GM18502 (cell line): ENCODE data around the gene FKBP7.
"Not testable (repeated sequence)": the region's sequence is repeated elsewhere in the genome, so short reads cannot be mapped to it uniquely, and the experiment has no call there.

Experiments used
- ATAC-seq: cut with Tn5 transposase; IDR thresholded peaks from one replicate; pipeline ENCODE4 v1.9.1; 2021; ENCODE audit warnings: mild to moderate bottlenecking; ENCODE audit not compliant: unreplicated experiment, poor library complexity

Gene FKBP7

DNA sequence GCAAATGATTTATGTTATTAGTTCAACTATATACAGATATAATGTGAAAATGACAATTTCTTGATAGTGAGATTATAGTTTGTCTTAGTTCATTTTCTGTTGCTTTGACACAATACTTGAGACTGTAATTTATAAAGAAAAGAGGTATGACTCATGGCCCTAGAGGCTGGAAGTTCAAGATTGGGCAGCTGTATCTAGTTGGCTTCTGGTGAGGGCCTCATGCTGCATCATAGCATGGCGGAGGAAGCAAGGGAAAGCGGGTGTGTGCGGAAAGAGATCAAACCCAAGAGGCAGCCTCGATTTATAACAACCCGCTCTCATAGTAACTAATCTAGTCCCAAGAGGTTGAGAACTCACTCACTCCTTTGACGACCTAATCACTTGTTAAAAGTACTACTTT lies 13.2 kb upstream of the FKBP7 start:
- ATAC-seq = no peak

DNA sequence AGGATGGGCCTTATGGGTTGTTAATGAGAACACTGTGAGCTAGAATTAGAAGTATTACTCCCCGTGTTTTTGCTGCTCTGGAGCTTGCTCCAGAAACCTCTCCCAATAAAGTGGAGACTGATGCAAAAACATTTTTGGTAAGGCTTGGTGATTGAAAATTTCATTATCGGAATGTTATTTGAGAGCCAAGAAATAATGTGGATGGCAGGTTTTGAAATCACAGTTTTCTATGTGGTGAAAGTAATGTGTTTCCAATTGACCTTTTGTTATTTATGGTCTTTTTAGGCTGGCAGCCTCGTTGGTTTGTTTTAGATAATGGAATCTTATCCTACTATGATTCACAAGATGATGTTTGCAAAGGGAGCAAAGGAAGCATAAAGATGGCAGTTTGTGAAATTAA lies 7.0 kb upstream of the FKBP7 start:
- ATAC-seq = no peak

DNA sequence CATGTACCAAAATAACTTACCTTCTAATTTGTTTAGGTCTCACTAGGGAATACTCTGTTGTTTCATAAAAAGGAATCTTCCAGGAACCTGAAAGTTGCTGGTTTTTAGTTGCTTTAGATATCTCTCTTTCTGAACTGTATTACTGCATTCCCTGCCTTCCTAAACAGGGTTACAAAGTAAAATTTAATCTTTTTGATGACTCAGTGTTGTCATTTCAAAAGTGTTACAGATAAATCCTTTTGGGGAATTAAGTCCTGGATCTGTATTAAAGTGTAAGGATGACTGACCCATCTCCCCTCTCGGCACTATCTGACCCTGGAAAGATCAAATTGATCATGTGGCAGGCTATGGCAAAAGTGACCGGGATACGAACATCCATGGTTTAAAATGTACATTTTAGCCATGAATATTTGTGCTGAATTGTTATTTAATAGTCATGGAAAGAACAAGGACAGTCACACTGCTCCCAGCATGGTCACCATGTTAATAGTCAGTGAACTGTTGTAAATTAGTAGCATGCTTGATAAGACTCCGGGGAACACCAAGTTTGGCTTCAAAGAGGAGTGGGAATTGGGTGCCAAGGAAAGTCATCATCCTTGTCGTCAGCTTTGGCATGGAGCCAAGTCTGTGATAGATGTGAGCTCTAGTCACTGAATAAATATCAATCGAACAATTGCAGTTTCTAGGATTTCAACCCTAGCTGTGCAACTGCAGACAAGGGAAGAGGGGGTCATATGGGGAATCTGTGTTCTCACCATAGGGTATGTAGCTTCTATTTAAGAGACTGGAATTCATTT lies 6.0 kb upstream of the FKBP7 start:
- no peak for ATAC-seq

DNA sequence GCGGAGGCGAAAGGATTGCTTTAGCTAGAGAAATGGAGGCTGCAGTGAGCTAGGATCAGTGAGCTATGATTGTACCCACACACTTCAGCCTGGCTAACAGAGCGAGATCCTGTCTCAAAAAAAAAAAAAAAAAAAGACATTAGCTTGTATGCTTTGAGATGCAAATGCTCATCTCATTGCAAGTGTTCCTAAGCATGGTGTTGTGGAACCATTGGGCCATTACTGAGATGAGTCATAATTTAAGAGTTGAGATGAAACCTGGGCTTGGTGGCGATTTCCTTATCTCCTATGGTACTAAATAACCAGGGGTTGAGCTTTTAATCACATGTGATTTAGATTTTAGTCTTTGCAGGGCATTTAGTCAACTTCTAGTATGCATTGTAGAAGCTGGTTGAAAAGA lies 4.0 kb upstream of the FKBP7 start:
- ATAC-seq = peak; percentile 32

DNA sequence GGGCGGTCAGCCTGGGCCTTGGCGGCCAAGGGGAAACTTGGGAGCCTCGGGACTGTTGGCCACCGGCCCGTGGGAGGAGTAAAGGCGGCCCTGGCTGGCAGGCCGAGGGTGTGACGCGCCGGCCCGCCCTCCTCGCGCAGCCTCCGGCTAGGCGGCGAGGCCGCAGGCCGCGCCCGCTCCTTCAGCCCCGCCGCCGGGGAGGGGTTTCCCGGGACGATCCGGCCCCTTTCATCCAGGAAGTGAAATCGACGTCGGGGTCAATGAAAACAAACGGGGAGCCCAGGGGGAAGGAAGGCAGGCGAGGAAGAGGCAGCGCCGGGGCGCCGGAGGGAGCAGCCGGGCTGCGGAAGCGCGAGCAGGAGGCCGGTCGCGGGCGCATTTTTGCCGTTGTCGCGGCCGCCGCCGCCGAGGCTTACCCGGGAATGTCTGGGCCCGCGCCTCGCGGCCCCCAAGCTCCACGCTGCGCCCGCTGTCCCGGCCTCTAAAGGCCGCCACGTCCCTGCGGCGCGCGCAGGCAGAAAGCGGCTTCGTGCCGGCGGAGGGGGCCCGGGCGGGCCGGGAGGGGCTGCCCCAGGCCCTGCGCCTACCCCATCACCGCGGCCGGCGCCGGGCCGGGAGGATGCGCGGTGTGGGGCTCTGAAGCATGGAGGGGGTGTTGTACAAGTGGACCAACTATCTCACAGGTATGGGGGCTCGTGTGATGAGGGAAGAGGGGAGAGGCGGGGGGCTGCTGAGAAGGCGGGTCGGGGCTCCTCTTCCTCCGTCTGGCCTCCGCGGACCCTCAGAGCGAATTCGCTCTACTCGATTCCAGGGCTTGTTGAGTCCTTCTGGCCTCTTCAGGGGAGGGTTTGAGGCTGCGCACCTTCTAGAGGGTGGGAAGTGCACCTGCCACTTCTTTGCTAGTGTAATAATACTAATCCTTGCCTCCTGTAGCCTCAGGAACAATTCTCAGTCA lies 2.1 kb upstream of the FKBP7 start, which contains the start of gene PLEKHA3:
PLEKHA3 (plus strand) TSS at position 231 of the 955 bp plus-strand sequence; CDS start at position 644, 413 bp downstream.
- peak; percentile 71 for ATAC-seq

DNA sequence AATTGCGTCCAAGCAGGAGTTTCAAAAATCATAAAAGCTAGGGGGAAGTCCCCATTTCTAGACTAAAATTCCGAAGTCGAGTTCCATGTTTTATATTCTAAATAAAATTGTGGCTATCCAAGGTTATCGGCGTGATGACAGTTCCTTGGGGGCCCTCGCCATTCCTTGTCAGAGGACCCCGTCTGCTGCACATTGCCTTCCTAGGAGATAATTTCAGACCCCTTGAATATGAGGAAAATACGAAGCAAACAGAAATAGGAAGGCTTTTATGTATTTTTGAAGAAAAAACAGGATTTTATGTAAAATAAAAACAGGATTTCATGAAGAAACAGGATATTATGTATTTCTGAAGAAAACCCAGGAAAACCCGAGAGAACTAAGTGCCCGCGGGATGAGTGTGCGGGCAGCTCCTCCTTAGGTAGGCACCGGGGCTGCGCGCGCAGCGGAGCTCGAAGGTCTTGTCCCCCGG lies 1.4 kb upstream of the FKBP7 start:
- ATAC-seq = no peak

DNA sequence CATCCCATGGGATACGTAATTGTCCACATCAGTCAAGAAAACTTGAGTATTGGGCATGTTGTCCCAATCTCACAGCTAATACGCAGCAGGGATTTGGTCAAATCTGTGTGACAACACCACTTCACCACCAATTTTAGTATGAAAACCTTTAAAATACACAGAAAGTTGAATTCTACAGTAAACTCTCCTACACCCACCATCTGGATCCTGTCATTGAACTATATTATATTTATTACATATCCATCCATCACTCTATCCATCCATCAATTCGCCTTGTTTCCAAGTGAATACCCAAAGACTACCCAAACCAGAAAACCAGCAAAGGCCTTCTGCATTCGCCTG lies 846 bp upstream of the FKBP7 start:
- ATAC-seq = no peak

DNA sequence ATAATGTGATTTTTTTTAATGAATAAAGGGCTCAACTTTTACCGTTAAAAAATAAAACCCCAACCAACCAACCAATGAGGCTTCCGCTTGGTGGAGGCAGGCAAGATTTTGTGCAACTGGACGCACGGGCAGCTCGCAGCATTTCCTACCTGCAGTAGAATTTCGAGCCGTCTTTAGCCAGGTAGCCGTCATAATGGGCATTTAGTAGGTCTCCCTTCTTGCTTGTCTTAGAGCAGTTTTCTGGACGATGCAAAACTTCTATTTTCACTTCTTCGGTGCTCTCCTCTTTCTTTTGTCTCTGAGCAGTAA lies 316 bp downstream of the FKBP7 start:
- peak; percentile 5 for ATAC-seq

DNA sequence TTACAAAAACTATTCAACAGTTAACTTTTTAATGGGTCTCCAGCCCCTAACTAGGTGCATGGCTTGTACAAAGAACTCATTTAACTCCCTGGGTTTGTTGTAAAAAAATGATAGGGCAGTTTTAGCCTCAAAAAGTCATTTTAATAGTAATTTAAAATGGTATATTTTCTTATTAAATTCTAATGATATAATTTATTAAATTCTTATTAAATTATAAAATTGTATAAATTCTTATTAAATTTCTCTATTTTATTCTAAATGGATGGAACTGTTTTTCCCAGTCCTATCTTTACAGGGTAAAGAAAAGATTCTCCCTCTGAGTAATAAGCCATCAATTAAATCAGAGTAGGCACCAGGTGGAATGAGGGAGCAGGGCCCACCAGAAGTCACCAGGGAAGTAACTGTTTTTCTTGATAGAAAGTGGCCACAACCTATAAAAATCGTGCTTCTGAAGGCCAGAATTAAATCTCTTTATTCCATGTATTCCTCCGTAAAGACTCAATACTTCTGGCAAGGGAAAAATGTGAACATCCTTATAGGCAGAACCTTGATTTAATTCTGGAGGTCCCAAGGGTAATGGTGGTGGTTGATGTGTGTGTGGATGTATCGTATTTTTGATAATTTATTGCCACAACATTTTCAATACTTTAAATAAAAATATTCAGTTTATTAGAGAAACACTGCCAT lies 814 bp downstream of the FKBP7 start:
- ATAC-seq = no peak

DNA sequence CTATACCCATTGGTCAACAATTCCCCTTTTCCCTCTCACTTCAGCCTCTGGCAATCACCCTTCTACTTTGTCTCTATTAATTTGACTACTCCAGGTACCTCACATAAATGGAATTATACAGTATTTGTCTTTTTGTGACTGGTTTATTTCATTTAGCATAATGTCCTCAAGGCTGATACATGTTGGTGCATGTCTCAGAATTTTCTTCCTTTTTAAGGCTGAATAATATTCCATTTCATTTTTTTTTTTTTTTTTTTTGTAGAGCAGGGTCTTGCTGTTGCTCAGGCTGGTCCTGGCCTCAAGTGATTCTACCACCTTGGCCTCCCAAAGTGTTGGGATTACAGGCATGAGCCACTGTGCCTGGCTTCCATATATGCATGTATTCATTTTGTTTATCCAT lies 1.9 kb downstream of the FKBP7 start:
- ATAC-seq = no peak

DNA sequence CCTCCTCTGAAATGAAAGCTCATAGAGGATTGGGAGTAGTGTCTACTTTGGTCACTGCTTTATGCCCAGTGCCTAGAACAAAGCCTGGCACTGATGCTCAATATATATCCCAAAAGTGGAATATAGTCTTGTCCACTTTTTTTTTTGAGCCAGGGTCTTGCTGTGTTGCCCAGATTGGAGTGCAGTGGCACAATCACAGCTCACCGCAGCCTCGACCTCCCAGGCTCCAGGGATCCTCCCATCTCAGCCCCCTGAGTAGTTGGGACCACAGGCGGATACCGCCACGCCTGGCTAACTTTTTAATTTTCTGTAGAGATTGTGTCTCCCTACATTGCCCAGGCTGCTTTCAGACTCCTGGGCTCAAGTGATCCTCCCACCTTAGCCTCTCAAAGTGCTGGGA lies 3.8 kb downstream of the FKBP7 start:
- no peak for ATAC-seq

DNA sequence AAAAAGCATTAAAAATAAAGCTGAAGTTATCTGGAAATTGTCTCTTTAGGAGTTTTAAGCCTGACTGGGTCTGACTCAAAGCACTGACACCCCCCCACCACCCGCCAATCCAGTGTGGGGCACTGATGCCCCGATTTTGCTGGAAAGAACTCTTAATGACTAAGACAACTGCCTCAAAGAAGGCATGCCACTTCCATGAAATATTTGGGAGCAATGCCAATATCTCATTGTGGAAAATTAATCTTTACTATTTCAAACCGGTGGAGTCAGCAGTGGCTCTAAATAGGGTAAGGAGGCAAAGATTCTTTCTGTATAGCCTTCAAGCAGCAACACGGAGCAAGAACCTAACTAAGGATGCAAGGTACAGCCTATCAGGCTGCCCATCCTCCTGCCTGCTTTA lies 4.5 kb downstream of the FKBP7 start:
- ATAC-seq = no peak

DNA sequence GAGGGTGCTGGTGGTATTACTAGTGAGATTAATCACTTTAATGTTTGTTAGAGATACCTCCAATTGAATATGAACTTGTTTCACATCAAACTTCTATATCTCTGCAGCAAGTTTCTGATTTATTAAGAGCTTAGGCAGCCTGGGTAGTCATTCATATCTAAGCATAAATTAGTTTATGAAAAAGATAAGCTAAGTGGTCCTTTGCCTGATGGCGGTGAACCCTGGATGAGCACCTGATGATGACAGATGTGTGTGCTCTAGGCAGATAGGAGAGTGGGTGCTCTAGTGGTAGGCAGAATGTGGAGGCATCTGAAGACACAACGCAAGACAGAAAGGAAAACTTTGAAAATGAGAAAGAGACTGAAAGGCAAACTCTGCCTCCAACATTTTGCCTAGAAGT lies 5.0 kb downstream of the FKBP7 start:
- no peak for ATAC-seq

DNA sequence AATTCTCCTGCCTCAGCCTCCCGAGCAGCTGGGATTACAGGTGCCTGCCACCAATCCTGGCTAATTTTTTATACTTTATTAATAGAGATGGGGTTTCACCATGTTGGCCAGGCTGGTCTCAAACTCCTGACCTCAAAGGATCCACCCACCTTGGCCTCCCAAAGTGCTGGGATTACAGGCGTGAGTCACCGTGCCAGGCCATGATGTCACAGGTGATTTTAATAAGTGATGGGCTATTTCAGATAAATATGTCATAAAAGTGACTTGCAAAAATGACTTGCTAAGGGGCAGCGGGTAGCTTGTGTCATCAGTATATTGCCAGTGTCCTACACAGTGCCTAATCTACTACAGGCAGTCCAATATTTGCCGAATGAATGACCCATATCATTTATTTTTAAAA lies 7.1 kb downstream of the FKBP7 start:
- ATAC-seq = not testable (repeated sequence)

DNA sequence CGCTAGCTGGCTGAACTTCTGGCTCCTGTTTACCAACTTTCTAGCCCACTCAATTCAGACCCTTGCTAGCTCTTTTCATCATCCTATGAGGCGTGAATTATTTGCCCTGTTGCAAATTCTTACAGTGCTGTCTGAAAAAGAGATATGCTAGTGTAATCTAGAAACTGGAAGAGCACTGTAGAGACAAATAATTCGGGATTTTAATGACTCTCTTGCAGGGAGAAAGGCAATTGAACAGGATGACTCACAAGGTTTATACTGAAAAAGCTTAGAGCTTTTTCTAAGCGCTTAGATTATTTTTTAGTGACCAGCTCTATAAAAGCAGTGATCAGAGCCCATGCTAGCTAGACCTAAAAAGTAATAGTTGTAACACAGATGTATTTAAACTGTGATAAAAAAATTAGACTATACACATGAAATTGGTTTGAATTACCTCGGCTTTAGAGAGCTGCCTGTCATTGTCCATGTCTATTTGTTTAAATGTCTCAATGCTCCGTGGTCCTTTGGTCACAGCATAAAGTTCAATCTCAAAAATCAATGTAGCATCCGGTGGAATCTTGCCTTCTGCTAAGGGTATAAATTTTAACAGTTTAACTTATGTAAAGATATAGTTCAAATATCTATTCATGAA lies 9.1 kb downstream of the FKBP7 start:
- no peak for ATAC-seq

DNA sequence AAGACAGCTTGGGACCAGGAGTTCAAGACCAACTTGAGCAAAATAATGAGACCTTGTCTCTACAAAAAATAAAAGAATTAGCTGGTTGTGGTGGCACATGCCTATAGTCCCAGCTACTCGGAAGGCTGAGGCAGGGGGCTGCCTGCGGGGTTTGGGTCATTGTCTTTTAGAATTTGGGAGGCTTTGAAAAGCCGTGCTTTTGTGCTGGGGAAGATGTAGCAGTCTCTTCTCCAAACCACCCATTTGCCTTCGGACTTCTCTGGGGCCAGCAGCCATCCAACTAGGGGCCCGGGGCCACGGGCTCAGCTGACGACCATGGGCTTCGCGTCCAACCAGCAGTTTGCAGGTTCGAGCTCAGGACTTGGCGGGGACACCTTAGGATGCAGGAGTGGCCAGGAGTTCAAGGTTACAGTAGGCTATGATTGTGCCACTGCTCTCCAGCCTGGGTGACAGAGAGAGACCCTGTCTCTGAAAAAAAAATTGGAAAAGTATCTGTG lies 21.0 kb downstream of the FKBP7 start:
- ATAC-seq = no peak

DNA sequence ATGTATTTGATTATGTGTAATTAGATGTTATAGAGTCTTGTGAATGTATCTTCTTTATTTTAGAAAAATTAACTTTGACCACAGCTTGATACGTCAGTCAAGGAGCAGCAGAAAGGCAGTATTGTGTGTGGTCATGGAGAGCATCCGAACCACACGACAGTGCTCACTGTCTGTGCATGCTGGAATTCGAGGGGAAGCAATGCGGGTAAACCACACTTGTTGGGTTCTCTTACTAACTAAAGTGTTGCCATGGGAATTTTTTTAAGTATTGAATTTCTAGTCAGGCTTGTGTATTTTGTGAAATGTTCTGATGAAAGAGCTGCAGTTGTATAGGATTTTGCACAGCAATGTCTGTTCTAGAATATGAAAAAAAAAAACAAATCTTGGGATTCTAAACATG lies 22.5 kb downstream of the FKBP7 start:
- ATAC-seq = no peak

DNA sequence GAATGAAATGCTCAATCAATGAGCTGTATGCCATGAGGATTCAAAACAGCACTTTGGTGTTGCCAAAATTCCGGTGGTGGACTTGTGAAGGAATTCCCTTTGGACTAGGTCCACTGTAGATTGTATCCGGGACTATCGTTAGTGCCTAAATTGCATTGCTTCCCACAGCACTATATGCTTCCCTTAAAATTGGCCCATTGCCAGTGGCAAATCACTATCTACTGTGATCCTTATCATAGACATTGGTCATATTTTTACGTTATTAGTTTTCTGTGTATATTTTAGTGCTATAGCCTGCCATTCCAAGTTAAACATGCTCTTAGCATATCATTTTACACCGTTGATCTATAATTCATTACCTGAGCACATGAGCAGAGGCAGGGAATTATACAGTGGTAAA lies 25.5 kb downstream of the FKBP7 start:
- ATAC-seq = no peak

DNA sequence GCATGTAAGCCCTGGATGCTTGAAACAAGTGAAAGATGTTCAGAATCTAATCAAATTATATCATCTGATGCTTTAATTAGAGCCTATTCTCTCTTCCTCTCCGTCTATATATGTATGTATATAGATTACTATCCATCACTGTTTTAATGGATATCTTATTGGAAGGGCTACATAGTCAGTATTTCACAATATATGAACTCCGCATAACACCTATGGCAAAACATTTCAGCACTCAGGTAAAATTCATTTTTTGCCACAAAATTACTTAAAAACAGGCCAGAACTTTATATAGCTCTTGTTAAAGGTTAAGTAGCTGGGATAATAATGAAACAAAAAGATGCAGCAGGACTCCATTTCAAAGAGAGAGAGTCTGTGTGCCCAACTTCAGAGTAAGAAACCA lies 26.1 kb downstream of the FKBP7 start:
- ATAC-seq = no peak

DNA sequence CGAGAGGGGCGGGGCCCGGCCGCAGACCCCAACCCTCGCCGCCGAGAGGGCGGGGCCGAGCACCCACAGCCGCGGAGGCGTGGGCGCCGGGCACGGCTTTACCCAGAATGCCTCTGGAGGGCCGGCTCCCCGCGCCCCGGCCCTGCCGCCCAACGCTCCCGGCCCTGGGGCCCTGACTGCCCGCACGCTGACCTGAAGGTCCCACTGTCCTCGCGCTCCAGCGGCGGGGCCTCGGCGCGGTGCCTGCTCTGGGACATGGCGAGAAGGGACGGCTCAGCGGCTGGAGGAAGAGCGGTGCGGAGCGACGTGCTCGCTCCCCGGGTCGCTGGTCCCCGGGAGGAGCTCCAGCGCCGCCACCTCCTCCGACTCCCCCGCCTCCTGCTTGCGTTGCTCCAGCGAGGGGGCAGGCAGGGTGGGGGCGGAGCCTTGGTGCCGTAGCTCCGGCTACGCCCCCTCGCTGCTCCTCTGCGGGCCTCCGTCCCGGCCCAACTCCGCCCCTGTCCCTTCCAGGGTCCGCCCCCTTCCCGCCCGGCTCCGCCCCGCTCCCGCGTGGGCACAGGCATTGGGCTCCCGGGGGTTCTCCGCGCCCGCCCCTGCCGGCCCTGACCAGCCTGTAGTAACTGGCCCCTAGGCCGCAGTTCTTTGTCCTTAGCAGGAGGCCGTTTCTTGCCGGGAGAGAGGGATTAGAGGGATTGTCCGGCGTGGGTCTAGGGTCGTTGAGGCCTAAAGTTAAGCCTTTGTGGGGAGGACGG lies 27.4 kb downstream of the FKBP7 start, which contains the start of the genes PJVK and PRKRA:
PJVK (plus strand) TSS at position 605 of the 752 bp plus-strand sequence. CDS start 2,032 bp downstream, outside the sequence.
PRKRA (minus strand) TSS at position 402 of the 752 bp plus-strand sequence; CDS start at position 257, 145 bp downstream.
- peak; percentile 86 for ATAC-seq
